GM12892 (cell line): ENCODE results near the gene NEK8.

Experiments
- POLR2A ChIP-seq: IDR thresholded peaks from 2 replicates; pipeline ENCODE4 v1.6.1; 2011; ENCODE audit warnings: low read depth, low read length, control low read depth
- POLR2AphosphoS5 ChIP-seq: IDR thresholded peaks from 2 replicates; pipeline ENCODE4 v1.6.1; 2011; ENCODE audit warnings: low read depth, low read length, control low read depth
- TAF1 ChIP-seq: IDR thresholded peaks from 2 replicates; pipeline ENCODE4 v1.6.1; 2011; ENCODE audit warnings: low read depth, mild to moderate bottlenecking, control low read depth, low read length, borderline replicate concordance

DNA sequence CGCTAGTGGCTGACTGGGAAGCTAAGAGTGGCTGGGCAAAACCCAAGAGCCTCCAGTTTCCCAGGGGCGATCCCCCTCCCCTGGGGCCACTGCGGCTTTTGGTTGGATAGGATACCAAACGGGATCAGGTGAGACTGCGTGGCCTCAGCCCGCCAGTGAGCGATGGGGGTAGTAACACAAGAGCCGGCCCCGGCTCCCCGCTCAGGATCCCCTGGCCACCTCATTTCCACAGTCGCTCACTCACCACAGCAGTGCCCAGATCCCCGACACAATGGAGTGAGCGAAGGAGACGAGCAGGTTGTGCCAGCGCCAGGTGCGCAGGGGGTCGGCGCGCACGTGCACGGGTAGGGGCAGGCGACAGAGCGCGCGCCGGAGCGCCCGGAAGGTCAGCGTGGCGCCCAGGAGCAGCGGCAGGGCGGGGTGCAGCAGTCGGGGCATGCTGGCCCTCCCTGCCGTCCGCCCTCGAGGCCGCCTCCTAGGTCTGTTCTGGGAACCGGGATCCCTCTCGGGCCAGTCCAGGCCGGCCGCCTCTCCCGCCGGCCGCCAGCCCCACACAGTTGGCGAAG, 2.8 kb upstream of the NEK8 start:
- TF ChIP-seq POLR2A (peak; percentile 1; the same call in 1 of the 2 replicates), POLR2AphosphoS5 (peak; percentile 4), TAF1 (no peak; the same call in 1 of the 2 replicates)
